HG03103 (cell line): ENCODE measurements around the gene IGFALS.

Source experiments
- ATAC-seq: cut with Tn5 transposase; IDR thresholded peaks from one replicate; pipeline ENCODE4 v1.9.1; 2021; ENCODE audit warnings: low read depth; ENCODE audit not compliant: unreplicated experiment

IGFALS gene

GRCh38 chr16:1777375-1778199, 15.9 kb downstream of the IGFALS start:
- ATAC-seq = no peak

GRCh38 chr16:1776991-1777374, 16.5 kb downstream of the IGFALS start:
- ATAC-seq = no peak

- ATAC-seq = no peak
These were observed 16.9 kb downstream of the IGFALS start for GRCh38 chr16:1776672-1776955.

- no peak for ATAC-seq
These were observed 17.4 kb downstream of the IGFALS start for GRCh38 chr16:1775846-1776671.

GRCh38 chr16:1775006-1775845, 18.3 kb downstream of the IGFALS start:
- no peak for ATAC-seq

GRCh38 chr16:1774448-1774780, 19.1 kb downstream of the IGFALS start:
- no peak for ATAC-seq

- ATAC-seq = no peak
These were observed 19.6 kb downstream of the IGFALS start for GRCh38 chr16:1773703-1774447.

GRCh38 chr16:1772908-1773702, 20.4 kb downstream of the IGFALS start, which contains the start of gene MRPS34:
TSS of gene MRPS34 (minus strand) at chr16:1773134. CDS start at chr16:1773119, 15 bp downstream.
- peak; percentile 45 for ATAC-seq

- ATAC-seq = no peak
These were observed 21.1 kb downstream of the IGFALS start, which contains the start of gene EME2 for GRCh38 chr16:1772362-1772907. TSS of gene EME2 (plus strand) at chr16:1772810. CDS start at chr16:1773228, 418 bp downstream.

- no peak for ATAC-seq
These were observed 21.6 kb downstream of the IGFALS start for GRCh38 chr16:1771864-1772361.

- ATAC-seq = no peak
These were observed 22.2 kb downstream of the IGFALS start, which contains the start of gene NME3 for GRCh38 chr16:1771188-1771863. TSS of gene NME3 (minus strand) at chr16:1771543. CDS start at chr16:1771534, 9 bp downstream.

- ATAC-seq = no peak
These were observed 22.9 kb downstream of the IGFALS start for GRCh38 chr16:1770328-1771187.

- ATAC-seq = no peak
These were observed 23.9 kb downstream of the IGFALS start for GRCh38 chr16:1769402-1770300.

- ATAC-seq = no peak
These were observed 24.6 kb downstream of the IGFALS start for GRCh38 chr16:1768767-1769401.

GRCh38 chr16:1768061-1768766, 25.3 kb downstream of the IGFALS start:
- no peak for ATAC-seq
